HG02885 (cell line): ENCODE measurements around the gene C11orf97.
"Not testable (repeated sequence)": the region's sequence is repeated elsewhere in the genome, so short reads cannot be mapped to it uniquely, and the experiment has no call there.

Source experiments
- ATAC-seq: cut with Tn5 transposase; IDR thresholded peaks from one replicate; pipeline ENCODE4 v1.9.1; 2021; ENCODE audit warnings: mild to moderate bottlenecking; ENCODE audit not compliant: unreplicated experiment, poor library complexity

Gene C11orf97

GRCh38 chr11:94555752-94556329 lies 43.6 kb downstream of the C11orf97 start:
- ATAC-seq, result not testable (repeated sequence)

DNA sequence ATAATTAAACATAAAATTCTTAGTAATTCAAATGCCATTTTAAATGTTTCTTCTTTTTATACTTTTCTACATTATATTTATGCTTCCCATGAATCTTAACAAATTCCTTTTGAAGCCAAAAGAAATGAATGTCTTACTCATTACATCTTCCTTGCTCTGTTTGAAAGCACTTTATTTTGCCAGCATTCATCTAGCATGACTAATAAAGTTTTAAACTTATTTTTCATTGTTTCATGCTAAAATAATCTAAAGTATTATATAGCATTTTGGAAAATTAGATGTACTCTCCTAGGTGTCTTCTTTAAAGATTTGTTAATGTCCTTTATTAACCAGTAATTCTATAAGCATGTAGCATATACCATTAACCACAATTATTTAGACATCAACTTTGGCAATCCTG lies 45.2 kb downstream of the C11orf97 start:
- no peak for ATAC-seq

- no peak for ATAC-seq
Measured at GRCh38 chr11:94557992-94558391, 45.7 kb downstream of the C11orf97 start.

DNA sequence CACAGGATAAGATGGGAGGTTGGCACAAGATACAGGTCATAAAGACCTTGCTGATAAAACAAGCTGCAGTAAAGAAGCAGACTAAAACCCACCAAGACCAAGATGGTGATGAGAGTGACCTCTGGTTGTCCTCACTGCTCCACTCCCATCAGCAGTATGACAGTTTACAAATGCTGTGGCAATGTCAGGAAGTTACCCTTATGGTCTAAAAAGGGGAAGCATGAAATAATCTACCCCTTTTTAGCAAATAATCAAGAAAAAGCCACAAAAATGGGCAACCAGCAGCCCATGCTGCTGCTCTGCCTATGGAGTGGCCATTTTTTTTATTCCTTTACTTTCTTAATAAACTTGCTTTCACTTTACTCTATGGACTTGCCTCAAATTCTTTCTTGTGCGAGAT lies 46.2 kb downstream of the C11orf97 start:
- ATAC-seq, result no peak

GRCh38 chr11:94558932-94559331 lies 46.7 kb downstream of the C11orf97 start:
- no peak for ATAC-seq

DNA sequence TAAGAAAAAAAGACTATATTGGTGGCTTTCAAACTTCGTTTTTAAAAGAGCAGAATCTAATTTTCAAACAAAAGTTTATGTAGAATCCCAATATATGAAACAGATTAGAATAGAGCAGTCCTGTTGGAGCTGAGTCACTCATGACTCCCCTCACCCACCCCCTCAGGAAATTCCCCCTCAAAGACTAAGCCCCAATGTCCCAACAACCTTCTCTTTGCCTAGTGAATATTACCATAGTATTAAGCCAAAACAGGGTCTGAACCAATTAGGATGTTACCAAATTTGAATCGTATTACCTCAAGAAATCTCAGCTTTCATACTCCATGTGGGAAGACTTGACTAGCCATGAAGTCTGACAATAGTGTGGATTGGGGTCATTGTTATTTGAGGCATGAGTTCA lies 47.1 kb downstream of the C11orf97 start:
- no peak for ATAC-seq

GRCh38 chr11:94560834-94561233 lies 48.6 kb downstream of the C11orf97 start:
- no peak for ATAC-seq

GRCh38 chr11:94563176-94563847 lies 51.1 kb downstream of the C11orf97 start:
- no peak for ATAC-seq

- ATAC-seq, result no peak
Measured at GRCh38 chr11:94563848-94564467, 51.7 kb downstream of the C11orf97 start.

DNA sequence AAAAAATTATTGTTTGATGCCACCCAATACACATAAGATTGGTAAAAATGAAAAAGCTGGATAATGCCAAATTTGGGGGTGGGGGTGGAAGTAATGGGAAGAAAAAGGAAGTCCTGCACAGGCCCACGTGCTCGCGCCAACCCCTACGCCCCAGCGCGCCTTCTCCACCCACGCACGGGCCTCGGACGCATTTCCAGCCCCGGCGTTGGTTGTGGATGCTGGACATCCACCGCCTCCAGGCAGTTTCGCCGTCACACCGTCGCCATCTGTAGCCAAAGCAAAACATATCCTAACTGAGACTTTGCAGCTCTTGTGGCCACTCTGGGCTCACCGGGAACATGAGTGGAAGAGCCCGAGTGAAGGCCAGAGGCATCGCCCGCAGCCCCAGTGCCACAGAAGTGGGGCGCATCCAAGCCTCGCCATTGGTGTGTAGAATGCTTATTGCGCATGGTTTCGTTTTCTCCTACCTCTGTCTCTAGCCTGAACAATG lies 55.0 kb downstream of the C11orf97 start, which contains the start of gene PIWIL4:
Gene PIWIL4, plus strand, starts transcription at position 188 of the 490 bp plus-strand sequence. Its CDS starts 151 bp downstream, at position 339.
- no peak for ATAC-seq

DNA sequence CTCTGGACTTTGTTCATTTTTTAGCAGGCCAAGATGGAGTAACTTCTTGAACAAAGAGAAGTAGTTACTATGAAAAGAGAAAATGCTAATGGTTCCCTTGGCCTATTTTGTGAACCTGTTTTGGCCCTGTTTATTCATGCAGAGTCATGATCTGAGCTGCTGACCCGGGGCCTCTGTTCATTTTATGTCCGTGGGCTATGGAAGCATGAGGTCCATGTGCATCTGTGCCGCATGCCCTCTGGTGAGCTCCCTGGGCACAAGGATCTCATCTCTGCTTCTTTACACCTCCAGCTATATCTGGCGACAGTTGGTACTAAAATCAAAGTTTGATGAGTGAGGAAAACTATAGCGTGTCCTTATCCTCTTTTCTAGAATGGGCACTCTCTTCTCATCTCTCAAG lies 55.9 kb downstream of the C11orf97 start:
- ATAC-seq, result no peak

GRCh38 chr11:94568717-94569116 lies 56.5 kb downstream of the C11orf97 start:
- ATAC-seq, result no peak

DNA sequence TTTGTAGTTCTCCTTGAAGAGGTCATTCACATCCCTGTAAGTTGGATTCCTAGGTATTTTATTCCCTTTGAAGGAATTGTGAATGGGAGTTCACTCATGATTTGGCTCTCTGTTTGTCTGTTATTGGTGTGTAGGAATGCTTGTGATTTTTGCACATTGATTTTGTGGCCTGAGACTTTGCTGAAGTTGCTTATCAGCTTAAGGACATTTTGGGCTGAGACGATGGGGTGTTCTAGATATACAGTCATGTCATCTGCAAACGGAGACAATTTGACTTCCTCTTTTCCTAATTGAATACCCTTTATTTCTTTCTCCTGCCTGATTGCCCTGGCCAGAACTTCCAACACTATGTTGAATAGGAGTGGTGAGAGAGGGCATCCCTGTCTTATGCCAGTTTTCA lies 60.7 kb downstream of the C11orf97 start:
- ATAC-seq, result not testable (repeated sequence)

GRCh38 chr11:94574193-94574961 lies 62.1 kb downstream of the C11orf97 start:
- ATAC-seq, result no peak

GRCh38 chr11:94576306-94576705 lies 64.0 kb downstream of the C11orf97 start:
- ATAC-seq, result no peak

GRCh38 chr11:94577841-94578240 lies 65.6 kb downstream of the C11orf97 start:
- no peak for ATAC-seq
